Dedifferentiated amniotic fluid mesenchymal stem cell (primary cell): Measurements from ENCODE around the gene HOXB9.

ENCODE experiments used
- DNase-seq: peaks from one replicate; pipeline ENCODE4 v3.0.0-alpha.2; 2016; ENCODE audit errors: extremely low spot score

HOXB9 gene

DNA sequence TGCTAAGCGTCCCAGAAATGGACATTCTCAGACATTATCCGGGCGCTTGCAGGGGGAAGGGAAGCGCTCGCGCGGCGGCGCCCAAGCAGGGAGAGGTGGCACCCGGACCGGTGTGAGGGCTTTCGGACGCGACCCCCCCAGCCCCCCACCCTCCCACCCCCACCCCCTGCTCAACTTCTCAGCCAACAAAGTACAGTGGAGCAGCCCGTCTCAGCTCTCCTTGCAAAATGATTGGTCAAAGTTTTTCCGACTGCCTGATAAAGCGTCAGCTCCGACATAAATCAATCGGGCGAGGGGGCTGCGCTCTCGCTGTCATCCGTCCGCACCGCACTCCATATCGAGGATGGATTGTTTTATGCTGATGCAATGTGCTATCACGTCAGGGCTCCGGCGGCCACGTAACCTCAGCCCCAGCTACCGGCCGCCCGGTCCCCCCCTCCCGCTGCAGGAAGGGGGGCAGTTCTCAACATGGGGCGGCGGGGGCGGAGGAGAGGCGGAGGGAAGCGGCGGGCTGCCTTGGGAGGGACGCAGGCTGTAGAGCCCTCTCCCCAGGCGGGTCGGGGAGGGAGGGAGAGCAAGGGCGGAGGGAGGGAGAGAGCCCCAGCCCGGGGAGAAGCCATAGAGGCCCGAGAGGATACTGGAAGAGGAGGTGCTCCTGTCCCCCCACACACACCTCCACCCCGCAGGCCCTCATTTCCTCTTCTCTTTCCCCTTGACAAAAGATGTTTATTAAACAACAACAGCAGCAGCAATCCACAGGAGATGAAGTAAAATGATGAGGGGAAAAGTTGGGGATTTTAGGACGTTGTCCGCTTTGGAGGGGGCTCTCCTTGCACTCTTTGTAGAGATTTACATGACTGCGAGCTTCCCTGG is at the start of gene HOXB9:
HOXB9 (minus strand) TSS at position 114 of the 873 bp plus-strand sequence; CDS start at position 25, 89 bp downstream.
- no peak for DNase-seq

DNA sequence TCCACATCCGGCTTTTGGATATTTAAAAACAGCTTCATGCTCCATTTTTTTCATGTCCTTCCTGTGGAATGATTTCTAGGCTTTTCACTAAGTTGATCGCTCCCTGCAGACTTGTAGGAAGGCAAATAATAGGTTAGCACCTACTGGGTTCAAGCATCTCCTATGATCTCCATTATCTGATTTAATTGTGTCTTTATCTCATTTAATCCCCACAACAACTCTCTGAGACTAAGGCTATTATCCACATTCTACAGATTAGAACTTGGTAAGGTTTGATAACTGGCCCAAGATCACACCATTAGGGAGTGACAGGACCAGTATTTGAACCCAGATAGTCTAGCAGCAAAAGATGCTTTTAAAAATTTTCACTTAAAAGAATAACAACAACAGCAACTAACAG is 46.2 kb upstream of the HOXB9 start:
- DNase-seq: no peak

DNA sequence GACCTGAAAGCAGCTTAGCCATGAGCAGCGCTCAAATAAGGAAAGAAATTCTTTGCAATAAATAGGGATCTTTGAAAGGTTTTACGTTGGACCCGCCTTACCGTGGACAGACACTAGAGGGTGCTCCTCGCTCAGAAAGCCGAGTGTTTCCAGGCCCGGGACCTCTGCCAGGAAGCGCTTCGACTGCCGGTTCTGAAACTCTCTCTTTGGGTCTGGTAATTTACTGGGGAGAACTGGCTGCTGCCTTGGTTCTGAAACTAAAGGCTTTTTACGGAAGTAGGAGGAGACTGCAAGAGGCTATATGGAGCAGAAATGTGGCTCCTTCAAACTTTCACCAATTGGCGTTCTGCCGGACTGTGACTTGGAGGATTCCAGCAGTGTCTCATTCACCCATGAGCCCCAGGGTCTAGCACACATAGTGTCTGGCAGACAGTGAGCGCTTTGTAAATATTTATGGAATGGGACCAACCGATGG is 45.6 kb upstream of the HOXB9 start:
- peak; percentile 74 for DNase-seq

DNA sequence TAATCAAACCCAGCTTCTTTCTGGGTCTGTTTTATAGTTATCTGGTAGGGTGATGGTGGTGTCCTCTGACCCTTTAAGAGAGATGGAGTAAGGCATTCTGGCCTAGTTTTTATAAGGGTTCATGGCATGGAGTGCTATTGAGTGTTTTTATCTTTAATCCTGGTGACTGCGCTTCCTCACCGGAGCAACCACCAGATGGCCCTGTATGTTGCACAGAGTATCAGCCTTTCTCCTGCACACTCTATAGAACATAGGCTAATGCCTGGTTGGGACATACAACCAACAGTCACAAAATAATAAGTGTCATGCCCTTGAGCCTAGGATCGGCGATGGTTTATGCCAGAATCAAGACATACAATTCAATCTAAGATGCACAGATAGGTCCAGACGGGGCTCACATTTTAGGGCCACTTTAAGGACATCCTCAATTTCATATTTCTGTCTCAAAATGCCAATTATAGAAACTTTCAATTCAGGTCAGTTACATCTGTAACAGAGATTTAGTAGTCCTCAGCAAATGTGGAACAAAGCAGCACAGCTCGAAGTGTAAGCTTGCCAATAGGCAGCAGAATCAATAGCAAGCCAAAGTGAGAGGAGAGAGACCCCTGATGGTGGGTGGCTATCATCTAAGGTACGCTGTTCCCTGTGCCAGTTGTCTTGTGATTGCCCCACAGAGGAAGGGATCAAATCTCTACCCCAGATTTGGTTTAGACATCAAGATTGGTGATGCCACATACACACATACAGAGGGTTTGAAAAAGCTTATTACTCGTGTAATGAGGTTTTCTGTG is 37.2 kb upstream of the HOXB9 start:
- no peak for DNase-seq

DNA sequence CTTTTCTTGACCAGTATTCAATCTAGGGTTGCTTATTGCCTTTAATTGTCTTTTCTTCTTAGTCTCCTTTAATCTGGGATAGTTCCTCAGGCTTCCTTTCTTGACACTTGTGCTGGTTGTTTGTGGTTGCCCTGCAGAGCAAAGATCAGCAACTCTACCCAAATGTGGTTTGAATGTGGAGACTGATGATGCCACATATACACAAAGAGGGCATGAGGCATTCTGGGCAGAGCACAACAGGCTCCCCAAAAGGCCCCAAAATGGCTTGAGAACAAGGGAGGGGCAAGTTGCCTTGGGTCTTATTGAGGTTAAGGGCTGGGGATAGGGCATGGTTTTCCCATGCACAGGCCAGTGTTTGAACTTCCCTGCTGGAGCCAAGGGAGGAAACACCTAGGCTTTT is 29.8 kb upstream of the HOXB9 start:
- no peak for DNase-seq

DNA sequence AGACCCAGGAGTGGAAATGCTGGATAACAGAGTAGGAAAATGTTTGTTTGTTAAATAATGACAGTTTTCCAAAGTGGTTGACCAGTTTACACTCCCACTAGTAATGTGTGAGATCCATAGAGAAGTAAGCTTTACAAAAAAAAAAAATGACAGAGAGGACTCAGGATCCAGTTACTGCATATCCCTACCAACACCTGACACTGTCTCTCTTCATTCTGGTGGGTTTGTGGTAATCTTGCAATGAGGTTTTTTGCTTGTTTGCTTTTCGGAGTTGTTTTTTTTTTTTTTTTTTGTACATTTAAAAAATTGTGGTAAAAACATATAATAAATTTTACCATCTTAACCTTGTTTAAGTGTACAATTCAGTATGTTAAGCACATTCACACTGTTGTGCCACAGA is 23.6 kb upstream of the HOXB9 start:
- DNase-seq: no peak

DNA sequence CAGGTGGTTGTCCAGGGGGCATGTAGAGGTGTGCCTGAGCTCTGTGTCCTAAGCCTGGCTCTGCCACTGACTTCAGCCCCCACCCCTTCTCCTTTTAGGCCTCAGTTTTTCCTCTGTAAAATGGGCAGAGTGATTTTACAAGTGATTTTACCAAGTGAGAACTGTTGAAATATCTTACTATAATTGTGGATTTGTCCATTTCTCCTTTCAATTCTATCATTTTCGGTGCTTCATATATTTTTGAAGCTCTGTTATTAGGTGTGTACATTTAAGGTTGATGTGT is 21.7 kb upstream of the HOXB9 start:
- DNase-seq: no peak

DNA sequence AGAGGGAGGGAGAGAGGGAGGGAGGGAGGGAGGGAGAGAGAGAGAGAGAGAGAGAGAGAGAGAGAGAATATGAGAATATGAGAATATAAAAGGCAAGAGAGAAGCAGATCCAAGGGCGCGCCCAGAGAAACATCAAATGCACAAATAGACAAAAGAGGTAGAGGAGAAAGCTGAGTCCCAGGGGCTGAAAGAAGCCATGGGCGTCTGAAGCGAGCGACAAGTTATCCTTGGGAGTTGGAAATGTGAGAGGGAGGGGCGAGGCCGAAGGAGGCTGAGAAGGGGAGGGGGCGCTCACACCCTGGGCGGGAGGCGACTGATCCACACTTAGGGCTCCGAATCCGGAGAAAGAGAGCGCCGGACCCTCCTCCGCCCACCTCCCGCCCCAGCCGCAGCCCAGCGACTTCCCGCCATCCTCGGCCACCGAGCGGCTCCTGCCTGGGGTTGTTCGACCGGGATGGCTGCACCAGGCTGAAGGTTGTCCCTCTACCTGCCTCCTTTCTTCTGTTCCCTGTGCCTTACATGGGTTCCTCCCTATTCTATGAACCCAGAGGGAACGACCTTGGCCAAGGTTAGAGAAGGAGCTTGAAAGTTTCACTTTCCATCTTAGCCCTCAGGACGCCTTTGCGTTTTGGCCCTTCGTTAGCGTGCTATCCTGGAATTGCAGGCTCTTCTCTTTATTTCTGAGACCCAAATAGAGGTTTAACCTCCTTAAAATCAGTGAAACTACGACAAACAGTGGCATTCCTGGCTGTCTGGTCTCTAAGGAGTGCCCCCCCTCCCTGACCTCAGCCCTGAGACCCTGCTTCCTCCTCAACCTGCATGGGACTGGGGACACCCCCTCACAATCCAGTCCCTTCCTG is 21.2 kb upstream of the HOXB9 start:
- DNase-seq: no peak

DNA sequence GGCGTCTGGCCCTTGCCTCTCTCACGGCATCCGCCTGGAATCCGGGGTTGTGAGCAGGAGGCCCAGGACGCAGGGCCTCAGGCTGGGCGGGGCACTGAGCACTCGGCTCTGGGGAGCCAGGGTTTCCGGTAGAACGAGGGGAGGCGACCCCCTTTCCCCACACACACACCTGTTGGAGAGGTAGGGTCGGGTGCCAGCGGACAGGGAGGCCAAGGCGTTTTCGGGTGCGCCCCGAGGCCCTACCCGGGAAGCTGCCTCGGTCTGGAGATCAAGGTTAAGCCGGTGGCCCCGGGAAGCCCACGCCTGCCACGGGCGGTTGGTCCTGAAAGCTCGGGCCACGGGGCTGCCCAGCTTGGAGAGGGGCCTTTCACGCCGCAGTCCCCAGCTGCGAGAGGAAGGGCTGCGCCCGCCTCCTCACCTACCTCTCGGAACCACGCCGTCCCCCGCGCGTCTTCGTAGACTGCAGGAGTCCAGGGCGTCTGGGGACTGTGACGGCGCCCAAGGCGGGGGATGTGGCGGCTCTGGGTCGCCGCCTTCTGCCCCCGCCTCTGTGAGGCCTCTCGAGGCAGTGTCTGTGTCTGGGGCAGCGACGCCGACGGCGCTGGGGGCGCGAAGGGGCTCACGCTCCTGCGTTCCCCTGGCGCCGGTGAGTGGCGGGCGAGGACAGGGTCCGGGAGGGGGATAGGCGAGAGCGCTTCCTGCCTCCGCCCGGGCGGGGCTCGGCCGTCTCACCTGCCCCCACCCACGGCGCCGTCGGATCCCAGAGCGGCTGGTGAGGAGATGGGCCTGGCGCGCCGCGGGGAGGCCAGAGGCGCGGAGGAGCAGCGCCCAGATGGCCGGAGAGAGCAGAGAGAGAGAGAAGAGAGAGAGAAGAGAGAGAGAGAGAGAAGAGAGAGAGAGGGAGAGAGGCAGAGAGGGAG is 20.3 kb upstream of the HOXB9 start:
- DNase-seq: no peak

DNA sequence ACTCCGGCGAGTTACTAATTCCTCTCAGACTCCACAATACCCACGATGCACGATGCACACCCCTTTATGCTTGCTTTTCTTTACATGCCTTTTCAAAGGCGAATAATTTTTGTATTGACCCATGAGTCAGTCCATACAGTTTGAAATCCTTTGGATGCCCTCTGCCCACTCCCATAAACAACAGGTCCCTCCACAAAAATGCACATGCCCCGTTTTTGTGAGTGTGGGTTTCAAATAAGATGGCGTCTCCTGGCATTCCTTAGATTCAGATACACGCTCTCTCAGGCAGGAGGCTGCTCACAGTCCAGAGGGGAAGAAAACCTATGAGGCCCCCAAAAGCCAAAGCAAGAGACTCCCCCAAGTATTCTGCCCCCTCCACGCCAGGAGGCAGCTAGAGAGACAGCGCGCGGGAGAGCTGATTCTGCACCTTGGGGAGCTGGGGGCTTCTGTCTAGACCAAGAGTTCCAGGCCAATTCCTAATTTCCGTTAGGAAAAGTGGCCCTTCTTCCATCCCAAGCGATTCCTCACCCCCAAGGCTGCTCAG is 19.6 kb upstream of the HOXB9 start:
- DNase-seq: no peak

DNA sequence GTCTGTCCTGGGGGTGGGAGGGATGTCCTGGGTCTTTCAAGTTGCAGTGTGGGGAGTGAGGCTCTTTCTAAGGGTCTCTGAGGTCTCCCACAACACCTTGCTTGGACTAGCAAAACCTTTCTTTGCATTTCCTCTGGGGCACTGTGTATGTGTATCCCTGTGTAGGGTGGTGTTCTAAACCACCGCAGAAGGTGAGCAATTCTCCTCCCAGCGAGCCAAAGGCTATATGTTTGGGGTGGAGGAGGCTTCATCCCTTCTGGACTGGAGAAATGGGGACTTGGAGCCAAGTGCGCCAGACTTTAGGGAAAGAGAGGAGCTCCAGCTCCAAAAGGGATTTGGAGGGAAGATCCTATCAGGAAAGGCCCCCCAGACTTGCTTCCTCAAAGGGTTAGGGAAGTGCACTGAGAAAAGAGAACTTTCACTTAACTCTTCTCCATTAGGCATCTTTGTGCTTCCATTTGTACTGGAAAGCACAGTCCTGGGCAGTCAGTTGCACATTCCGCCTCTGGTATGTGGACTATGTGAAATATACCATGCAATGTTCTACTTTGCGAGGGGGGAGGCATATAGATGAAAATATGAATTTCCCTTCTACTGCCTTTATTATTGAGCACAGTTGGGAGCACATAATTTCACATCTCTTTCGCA is 18.9 kb upstream of the HOXB9 start:
- DNase-seq: no peak

DNA sequence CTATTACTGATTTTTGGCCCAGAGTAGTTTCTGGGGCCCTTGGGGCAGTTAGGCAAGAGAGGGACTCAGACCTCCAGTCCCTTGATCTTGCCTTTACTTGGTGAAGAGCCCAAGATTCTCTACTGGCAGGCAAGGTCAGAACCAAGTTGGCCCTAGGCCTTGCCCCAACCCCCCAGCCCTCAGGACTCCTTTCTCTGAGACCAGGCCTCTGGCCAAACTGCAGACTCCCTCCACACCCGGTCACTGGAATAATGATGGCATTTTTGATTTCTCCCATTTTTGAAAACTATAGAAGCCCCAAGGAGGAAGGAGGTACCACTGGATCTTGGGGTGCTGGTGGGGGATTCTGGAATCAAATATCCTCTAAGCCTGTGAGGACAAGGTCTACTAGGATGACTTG is 18.0 kb upstream of the HOXB9 start:
- DNase-seq: no peak

DNA sequence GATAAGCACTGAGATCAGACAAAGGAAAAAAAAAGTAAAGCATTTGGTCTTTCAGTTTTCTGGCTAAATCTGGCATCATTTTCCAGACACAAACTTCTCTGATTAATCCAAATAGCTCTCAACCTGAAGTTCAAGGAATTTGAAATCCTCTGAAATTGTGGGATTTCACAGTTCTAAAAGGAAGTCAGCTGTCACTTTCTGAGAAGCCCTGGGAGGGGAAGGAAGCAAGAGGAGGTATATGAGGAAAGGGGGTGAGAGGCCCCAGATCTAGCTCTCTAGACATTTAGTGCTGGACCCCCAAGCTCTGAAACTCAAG is 17.5 kb upstream of the HOXB9 start:
- DNase-seq: no peak

DNA sequence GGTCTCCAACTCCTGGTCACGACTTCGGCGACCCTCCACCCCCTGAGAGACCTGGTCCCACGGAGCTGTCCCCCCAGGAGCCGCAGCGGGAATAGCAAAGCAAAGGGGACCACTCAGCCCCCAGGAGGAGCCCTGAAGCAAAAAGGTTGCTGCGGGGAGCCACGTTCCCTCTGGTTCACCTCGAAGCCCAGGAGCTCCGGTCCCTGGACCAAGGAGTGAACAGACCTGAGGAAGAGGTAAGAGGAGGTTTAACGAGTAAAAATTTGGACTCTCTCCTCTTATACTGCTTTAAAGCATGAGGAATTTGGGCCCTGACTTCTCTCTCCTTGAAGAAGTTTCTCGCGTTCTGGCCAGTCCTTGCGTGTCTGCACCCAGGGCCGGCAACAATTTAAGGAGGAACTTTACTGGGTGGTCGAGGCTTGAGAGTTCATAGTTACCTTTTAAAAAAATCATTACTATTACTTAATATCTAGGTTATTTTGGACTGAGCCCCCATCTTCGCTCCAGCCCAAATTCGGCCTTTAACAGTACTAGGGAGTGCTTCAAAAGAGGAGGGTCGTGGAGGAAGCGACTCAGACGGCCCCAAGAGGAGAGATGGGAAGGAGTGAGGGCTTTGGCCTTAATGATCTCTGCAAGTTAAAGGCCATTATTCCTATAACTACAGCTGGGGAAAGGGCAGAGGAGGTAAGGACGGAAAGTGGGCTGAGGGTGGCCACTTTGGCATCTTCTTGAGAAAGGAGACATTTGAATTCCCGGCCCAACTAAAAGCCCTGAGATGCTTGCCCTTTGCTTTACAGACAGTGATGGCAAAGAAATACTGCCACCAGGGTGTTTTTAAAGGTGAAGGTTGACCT is 16.9 kb upstream of the HOXB9 start:
- no peak for DNase-seq

DNA sequence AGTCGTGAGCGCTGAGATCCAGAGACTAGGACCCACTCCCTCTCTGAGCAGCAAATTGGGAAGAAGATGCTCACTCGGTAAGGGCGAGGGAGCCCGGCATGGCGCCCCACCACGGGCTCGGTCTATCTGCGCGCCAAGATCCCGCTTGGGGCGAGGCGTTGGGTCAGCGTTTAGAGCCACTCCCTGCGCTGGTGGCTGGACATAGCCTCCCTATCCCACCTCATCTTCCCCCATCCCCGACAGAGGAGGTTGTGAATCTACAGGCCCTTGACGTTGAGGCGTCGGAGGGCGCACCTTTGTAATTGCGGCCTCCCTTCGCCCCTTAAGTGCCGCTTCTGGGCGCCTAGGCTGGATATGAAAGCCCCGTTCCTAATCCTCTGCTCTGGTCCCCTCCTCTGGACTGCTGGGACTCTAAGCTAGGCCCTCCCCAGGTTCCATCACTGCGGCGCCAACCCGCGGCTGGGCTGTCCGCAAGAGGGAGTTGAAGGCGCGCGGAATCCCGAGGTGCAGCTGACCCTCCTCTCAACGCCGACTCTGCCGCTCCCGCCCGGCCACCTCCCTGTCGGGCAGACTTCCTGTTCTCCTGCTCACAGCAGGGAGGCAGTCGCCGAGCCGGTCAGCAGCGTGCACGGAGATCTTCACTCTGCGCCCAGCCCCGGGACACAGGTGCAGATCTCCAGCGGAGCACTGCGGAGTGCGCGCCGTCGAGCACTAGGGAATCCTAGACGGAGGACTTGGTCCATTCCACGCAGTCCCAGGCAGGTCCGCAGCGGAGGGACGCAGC is 16.1 kb upstream of the HOXB9 start:
- DNase-seq: no peak

DNA sequence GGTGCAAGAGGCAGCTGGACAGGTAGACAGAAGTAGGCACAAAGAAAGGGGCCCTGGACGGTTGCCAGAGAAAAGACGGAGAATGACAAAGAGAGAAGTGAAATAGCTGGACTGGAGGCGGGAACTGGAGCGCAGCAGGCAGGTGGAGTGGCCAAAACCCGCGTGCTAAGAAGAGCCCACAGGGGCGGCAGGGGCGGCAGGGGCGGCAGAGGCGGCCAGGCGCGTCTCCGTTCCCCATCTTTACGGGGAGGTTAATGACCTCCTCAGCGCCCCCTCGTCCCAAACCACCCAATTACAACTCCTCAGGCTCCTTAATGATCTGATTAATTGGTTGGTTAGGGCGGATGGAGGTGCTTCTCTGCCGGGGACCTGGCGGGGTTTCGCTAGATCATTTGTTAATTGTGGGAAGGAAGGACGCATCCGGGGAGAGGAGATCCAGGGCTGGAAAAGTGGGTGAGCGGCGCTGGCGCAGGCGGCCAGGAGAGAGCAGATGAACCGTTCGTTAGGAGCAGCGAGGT is 15.4 kb upstream of the HOXB9 start:
- no peak for DNase-seq

DNA sequence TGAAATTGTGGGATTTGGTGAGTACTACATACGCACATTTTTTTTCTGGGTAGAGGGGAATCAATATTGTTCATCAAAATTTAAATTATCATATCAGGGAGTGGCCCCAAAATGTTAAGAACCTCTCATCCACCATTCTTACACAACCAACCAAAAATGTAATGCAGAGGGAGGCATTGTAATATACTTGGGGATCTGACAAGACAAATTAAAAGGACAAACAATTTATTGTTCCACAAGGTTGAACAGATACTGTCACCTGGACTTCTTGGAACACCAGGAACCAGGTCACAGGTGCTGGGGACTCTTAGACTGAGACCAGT is 14.7 kb upstream of the HOXB9 start:
- no peak for DNase-seq

DNA sequence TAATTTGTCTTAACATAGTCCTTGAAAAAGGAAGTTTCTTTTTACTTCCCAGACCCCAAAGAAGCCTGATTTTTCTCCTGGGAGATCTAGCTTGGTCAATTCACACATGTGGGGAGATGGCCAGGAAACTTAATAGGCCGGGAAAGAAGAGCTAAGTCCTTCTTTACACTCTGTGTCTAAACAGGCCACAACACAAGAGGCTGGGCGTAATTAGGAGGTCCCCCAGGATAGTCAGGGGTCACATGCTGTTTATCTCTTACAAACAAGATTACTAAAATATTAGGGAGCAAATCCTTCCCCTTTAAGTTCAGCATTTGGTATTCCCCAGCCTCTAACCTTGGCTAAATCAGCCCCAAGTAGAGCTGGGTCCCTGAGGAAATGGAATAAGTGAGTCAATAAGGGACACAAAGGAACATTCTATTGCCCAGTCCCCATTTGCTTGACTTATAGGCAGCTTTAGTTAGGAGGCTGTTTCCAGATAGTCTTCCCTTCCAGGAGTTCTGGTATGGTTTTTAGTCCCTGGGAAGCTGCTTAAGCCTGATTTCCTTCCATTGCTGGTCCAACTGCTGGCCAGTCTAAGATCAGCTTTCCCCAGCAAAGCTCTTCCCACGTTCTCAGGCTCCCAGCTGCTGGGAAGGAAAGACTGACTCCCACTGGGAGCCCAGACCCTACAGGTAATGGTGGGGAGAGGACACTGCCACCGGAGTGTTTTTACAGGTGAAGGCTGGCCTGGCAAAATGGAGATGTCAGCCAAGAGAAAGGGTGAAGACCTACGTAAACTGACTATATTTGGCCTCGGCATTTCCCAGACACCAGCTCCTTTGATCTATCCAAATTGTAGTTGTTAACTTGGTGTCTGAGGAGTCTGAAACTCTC is 14.1 kb upstream of the HOXB9 start:
- no peak for DNase-seq
